Globus pallidus (tissue), 1 donor: ENCODE results near the gene TTC31.

Source experiments
- DNase-seq: peaks from one replicate; pipeline ENCODE4 v3.0.0-alpha.2; 2015; ENCODE audit warnings: low spot score

TTC31 gene

DNA sequence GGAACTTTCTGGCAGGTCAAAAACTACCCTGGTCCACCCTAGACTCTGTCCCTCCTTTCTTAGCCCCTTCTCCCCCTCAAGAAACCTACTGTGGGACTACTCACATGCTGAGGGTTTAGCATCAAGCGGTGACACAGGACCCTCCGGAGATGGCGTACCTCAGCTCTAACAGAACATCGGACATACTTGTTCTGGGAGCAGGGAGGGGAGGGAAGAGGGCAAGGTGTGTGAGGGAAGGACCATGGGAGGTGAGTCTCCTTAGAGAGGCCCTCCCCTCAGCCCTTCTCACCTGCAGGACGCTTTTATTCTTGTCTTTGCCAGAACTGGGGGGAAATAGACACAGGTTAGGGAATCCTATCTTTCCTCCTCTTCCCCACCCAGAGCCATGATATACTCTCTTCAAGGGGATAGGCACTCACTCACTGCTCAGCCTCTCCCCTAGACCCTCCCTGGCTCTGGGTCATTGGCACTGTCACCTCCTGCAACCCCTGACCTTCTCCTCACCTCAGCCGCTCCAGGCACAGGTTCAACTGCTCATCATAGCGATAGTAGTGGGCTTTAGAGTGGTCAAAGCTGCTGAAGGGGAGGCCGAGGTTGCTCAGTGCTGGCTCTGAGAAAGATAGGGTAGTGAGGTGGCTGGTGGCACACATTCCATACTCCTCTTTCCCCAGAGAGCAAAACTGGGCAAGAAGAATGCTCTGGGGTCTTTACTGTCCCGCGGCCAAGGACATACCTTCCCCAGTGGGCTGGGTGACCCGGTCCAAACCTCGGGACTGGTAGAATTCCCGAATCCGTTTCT, 22.8 kb downstream of the TTC31 start:
- DNase-seq, result no peak

DNA sequence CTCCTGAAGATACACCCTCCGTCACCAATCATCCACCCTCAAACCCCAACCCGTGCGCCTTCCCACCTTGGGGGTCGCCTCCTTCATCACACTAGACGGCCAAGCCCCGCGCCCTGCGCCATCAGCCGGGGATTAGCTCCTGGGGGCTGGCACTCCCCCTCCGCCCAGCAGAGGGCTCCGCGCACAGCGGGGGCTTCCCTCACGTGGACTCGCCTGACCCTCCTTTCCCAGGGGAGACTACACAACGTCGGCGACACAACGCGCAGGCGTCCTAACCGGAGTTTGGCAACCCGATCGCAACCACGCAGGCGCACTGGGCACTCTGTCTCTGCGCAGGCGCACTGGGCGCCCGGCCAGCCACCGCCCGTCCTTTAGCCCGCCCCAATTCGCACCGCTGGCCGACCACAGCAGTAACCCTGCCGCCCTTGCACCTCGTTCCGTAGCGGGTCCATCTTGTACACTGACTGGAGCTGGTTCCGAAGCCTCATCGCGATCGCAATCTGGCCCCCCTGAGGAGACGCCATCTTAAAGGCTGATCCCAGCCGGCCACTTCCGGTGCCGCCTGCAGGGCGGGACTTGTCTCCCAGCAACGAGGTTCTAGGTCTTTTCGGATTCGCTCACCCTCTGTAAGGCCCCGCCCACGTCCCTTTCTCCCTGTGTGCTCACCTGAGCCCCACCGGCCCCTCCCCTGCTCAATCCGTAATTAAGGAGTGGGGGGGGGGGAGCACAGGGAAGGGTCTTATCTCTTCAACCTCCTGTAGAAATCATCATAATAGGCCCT, 24.5 kb downstream of the TTC31 start, which contains the start of gene PCGF1:
Gene PCGF1 (minus strand): TSS at position 551 of the 781 bp plus-strand sequence. CDS start 27 bp downstream, at position 524.
- peak; percentile 97 for DNase-seq

DNA sequence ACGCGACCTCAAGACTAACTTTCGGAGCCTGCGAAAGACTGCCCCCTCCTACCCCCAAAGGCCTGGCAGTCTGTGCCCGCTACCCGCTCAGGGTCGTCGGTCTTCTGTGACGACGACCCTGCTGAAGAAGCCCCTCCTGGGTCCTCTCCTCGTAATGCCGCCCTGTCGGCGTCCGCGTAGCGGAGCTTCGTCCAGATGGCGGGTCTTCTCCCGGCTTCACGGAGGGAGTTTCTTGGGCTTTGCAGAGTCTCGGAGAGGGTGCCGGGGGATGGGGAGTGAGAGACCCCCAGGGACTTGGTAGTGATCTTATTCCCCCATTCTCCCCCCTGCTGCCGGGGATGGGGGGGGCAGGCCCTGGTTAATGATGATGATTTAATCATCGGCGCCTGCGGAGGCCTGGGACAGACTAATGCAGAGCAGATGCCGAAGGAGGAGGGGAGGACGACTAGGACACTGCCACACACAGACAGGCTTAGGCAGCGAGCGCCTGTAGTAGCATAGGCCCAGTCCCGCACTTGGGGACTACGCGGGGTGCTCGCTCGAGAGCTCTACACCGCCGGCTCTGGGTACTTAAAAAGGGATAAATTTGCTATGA, 25.1 kb downstream of the TTC31 start:
- no peak for DNase-seq

DNA sequence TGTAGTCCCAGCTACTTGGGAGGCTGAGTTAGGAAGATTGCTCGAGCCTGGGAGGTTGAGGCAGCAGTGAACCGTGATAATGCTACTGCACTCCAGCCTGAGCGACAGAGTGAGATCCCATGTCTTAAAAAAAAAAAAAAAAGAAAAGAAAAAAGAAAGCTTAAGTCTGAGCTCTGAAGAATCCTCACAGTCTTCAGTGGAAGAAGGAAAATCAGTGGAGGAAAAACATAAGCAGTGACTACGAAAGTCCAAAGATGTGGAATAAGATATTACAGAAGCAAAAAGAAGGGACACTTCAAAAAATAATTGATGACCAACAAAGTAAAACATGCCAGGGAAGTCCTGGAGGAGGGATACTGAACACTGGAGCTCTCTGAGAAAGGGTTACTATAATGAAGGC, 27.4 kb downstream of the TTC31 start:
- no peak for DNase-seq

DNA sequence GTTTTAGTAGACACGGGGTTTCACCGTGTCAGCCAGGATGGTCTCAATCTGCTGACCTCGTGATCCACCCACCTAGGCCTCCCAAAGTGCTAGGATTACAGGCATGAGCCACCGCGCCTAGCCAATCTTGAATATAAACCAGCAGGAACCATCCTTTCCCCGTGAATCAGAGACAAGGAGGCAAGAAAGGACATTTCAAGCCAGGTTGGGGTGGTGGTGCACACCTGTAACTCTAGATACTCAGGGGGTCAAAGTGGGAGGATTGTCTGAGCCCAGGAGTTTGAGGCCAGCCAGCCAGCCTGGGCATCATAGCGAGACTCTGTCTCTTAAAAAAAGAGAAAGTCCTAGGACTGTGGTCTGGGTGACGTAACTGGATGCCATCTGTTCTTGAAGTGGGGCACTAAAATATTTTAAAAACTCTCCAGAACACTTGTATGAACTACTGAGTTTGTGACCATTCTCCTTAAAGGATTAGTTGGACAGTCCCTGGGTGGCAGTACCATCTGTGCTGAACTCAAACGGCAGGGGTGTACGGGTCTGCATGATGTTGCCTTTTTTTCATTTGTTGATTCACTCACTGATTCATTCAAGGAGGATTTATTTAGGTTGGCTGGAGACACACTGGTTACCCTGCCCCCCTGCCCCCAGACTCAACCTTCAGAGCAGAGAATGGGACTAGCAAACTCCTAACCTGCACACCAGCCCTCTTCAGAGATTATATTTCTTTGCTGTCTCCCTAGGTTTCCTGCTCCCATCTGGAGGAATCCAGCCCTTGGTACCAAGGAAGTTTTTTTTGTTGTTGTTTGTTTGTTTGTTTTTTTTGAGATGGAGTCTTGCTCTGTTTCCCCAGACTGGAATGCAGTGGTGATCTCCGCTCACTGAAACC, 28.5 kb downstream of the TTC31 start:
- no peak for DNase-seq

DNA sequence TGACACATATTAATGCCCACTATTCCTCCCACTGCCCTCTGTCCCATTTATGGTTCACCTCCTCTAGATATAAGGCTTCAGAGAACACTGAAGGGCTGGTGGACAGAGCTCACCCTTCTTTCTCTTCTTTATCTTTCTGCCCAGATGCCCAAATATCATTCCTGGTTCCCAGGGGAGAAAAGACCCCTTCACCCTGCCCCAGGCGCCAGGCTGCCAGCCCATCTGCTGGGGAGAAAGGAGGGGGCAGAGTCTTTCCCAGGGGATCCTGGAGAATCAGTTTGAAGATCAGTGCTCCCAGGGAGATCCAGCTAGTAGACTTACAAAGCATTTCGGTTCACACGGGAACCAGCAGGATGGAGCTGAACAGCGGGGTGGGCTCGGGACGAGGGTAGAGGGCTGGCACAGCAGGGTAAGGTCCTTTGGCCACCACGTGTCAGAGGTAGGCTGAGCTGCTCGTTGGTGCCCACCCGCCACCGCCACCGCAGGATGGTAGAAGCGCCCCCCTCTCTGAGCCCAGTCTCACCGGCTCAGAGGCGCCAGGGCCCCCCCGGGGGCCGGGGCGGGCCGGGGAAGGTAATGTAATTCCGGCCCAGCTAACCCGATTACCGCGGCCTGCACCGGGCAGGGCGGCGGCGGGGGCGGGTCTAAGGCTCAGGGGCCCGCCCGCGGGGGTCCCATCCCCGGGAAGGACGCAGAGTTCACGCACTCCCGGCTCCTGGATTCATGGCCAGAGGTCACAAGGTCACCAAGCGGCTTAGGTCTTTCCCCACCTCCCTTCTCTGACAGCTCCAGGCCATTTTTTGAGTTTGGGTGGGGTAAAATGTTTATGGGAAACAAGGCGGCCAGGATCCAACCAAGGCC, 30.1 kb downstream of the TTC31 start:
- no peak for DNase-seq

DNA sequence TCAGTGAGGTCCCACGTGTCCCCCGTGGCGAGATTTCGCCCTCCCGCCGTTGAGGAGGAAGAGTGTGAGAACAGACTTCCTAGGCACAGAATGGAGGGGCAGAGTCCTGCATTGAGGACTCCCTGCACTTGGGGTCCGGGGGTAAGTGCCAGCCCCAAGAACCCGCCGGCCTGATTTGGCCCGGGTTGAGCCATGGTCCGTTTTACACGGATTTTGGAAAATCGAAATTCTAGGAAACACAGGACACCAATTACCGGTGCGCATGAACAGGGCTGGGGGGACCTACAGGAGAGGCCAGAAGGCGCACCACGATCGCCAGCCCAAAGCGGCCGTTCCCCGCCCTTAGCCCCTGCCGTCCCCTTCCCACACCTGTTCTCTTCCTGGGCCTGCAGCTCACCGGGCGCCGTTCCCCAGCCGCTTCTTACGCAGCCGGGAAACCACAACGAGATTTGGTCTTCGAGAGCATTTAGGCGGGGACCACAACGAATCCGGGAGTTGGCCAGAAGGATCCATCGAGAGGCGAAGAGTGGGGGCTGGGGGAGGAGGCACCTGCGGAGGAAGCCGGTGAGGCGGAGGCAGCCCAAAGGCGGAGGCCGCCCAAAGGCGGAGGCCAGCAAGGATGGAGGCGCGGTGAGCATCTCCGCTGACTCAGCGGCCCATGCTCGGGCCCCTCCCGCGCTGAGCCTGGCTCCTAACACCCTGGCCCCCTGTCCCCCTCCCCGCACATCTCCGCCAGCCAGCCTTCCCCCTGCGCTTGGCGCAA, 30.9 kb downstream of the TTC31 start:
- no peak for DNase-seq

DNA sequence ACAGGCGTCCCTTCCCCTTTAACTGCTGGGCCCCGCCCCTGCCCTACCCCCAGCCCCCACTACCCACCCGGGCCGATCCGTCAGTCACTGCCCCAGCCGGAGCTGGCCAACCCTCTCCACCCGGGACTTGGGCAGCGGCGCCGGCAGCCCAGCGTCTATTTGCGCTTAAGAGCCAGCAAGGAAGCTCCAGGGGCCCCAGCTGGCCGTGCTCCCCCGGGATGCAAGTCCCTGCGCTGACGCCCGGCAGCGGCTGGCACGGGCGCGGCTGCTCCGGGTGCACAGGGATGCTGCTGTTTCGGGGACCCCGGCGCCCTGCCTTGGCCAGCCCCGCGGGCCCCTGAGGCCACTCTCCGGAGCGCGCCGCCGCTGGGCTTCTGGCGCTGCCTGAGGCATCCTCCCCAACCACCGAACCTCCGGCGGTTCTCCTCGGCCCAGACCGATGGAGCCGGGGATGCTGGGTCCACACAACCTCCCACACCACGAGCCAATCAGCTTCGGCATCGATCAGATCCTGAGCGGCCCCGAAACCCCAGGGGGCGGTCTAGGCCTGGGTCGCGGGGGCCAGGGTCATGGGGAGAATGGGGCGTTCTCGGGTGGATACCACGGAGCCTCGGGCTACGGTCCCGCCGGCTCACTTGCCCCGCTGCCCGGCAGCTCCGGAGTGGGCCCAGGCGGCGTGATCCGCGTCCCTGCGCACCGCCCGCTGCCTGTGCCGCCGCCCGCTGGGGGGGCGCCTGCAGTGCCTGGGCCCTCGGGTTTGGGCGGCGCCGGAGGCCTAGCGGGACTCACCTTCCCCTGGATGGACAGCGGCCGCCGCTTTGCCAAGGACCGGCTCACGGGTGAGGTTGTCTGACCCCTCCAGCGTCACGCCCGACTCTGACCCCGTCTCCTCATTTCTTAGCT, 31.7 kb downstream of the TTC31 start, which contains the start of gene TLX2:
Gene TLX2 (plus strand): TSS at position 83 of the 903 bp plus-strand sequence. CDS start 357 bp downstream, at position 440.
- no peak for DNase-seq

DNA sequence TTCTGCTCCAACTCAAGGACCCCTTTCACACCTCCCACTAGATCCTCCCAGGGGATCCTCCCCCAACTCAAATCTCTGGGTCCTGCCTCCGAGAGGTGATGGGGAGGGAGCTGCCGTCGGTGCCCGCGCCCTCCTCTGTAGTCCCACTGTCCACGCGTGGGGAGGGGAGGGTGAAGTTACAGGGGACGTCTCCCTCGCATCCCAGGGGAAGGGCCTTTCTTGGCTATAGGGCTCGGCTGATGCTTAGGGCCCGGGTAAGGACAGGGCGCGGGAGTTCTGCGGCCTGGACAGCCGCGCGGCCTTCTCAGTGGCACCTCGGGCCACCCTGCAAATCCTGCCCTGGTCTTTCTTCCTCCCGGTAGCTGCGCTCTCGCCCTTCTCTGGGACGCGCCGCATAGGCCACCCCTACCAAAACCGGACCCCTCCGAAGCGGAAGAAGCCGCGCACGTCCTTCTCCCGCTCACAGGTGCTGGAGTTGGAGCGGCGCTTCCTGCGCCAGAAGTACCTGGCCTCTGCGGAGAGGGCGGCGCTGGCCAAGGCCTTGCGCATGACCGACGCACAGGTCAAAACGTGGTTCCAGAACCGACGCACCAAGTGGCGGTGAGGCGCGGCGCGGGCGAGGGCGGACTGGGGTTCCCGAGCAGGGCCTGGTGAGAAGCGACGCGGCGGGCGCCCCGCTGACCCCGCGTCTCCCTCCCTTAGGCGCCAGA, 32.5 kb downstream of the TTC31 start:
- no peak for DNase-seq

DNA sequence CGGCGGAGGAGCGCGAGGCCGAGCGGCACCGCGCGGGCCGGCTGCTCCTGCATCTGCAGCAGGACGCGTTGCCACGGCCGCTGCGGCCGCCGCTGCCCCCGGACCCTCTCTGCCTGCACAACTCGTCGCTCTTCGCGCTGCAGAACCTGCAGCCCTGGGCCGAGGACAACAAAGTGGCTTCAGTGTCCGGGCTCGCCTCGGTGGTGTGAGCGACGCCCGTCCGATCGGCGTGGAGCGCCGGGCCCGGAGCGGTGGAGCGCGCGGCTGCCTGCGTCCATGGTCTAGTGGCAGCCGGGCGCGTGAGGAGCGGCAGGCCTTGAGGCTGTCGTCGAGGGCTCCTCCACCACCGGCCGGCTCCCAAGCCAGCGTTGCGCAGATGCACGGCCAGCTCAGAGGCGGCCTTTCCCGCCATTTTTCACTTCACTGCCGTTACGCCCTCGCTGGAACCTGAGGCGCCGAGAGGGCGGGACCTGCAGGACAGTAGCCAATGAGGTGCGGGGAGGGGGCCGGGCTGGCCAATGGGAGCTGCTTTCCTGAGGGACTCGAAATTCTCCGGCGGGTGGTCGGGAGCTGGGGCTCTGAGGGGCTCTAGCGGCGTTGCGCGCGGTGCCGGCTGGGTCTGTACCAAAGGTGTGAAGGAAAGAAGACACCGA, 33.2 kb downstream of the TTC31 start:
- peak; percentile 37 for DNase-seq

DNA sequence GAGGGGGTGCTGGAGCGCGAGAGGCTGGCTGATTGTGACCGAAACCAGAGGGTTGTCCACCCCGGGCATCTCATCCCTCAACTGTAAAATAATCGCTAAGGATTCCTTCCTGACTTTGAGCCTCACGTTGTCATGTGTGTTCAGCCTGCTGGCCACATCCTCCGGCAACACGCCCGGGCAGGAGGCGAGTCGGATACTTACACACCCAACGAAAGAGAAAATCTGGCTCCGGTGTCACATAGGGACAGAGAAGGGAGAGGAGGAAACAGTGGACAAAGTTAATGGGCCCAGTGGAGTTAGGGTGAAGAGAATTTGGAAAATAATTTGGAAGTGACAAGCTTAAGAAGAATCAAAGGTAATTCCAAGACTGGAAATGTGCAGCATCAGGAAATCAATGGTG, 33.8 kb downstream of the TTC31 start:
- no peak for DNase-seq

DNA sequence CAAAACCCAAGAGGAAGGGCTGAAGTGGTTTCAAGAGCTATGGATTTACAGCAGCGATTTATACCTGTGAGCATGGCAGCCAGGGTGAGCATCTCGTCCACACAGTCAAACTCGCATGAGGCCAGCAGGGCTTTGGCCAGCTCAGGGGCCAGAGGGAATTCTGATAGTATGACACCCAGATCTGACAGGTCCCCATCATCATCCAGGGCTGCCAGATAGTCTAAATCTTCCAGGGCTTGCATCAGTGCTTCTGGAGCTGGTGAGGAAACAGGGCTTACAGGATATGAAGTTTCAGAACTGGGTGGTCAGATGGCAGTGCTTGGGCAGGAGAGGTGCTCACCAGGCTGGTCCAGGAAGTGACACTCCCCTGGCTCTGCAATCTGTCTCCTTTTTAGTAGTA, 39.6 kb downstream of the TTC31 start:
- no peak for DNase-seq

DNA sequence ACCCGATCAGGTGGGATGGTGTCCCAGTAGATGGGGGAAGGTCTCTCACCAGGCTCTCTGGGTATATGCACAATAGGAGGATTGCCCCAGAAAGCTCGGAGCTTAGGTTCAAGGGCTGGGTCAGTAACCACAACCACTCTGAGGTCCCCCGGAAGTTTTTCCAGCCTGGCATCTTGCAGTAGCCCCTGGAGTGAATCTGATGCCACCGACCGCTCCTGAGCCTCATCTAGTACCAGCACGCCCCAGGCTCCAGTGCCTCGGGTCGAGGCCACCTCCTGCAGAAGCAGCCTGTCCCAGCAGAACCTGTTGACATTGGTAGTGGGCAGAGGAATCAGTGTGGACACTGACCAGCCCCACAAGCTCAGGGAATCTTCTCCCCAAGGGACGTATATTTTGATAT, 41.1 kb downstream of the TTC31 start:
- DNase-seq, result no peak

DNA sequence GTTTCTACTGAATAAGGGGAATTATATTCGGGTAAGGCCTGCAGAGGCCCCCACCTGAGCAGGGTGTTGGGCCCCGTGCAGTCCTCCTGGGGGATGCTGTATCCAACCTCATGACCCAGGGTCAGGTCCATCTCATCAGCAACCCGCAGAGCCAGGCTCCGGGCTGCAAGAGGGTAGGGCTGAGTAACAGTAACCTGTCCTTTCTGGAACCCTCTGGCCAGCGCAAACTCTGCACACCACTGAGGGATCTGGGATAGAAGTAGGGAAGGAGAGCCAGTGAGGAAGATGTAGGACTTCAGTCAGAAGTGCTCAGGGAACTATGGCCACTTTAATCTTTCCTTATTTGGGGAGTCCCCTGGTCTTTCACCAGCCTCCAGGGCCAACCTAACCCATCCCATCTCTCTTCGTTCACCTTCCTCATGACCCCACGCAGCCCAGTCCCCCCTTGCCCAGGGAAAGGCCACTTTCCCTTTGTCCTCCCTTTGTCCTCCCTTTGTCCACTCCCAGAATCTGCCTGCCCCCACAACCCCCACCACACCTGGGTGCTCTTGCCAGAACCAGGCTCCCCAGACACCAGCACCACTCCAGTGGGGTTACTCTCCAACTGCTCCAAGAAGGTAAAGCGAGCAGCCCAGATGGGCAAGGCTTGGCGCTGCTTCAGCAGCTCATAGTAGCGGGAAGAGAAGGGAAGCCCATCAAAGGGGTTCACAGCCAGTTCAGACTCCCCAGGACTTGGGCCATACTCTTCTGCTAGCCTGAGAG, 42.3 kb downstream of the TTC31 start:
- no peak for DNase-seq

DNA sequence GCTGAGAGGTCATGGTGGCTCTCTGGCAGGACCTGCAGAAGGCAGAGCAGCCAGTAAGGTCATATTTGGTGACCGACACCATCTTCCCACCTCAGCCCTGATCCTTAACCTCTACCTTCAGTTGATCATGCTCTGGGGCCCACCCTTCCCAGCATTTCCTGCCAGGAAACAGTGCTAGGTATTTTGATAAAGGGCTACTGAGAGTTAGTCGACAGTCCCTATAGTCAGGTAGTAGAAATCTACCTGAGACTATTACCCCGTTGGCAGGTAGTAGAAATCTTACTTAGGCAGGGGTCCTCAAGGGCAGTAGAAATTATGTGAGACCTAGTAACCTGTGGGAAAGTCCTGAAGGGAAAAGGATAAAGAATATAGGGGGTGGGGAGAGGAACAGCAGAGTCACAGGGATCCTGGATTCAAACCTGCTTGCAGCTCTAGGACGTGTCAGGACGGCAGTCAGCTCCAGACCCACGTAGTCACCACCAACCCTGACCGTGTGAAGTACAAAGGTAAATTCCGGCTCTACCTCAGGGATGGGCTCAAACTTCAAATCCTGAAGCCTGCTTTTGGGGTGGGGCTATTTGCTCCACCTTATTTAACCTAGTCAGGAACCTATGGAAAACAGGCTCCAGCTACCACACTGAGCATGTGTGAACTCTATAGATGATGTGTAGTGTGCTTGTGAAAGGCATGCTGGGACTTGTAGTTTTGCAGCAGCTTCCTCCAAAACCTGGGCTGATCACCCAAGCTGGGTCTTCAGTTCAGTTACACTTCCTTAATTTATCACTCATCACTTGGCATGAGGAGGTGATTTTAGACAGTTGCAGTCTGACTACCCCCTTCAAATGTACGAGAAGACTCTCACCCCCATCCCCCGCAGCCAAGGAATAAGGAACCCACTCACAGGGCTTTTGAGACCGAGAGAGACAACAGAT, 43.1 kb downstream of the TTC31 start, which contains the start of gene DQX1:
Gene DQX1 (minus strand): TSS at position 515 of the 932 bp plus-strand sequence. CDS start 502 bp downstream, at position 13.
- DNase-seq, result no peak
